ENCODE results near the gene FRMPD4. TPM values are rescaled to one million over a fixed set of nuclear protein-coding genes. Genes with fewer than 3 reads are reported as not detected.

FRMPD4 gene
- total and polyA plus RNA-seq, 10 donors: not detected

DNA sequence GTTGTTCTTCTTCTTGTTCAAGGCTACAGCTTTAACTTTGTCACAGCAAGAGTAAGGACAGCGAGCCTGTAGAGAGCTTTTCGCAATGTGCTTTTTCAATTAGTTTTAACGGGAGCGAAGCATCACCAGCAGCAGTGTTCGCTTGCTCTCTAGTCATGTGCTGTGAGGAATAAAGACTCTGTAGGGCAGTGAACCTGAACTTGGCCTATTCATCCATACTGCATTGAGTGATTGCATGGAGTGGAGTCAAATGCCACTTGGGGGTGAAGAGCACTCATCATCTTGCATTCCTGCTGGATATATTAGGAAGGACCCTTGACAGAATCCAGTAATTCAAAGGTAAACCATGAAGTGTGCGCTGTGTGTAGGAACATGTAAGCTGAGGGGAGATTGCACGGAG, 240.0 kb downstream of the FRMPD4 start:
- Histone ChIP-seq H3K36me3 (no peaks in the 10 kb centered on the region), H3K27ac (no peak overlapping the region), H3K27me3 (replicated peaks in 1 of 7) (peaks cover 0 to 7% (median 0%) of the 10 kb centered on the region in 7 donors), H3K9me3 (no peaks in the 10 kb centered on the region), H3K4me3 (no peak overlapping the region), H3K4me1 (no peaks in the 10 kb centered on the region)
- 81 to 87% (median 86%) methylated on average over 7 of the region's 7 CpGs for WGBS, 5 donors
- TF ChIP-seq POLR2A (IDR thresholded peaks at IDR 0.05) (no peak), POLR2AphosphoS5 (IDR thresholded peaks at IDR 0.05) (no peak)
- TF ChIP-seq, protein P1, sequence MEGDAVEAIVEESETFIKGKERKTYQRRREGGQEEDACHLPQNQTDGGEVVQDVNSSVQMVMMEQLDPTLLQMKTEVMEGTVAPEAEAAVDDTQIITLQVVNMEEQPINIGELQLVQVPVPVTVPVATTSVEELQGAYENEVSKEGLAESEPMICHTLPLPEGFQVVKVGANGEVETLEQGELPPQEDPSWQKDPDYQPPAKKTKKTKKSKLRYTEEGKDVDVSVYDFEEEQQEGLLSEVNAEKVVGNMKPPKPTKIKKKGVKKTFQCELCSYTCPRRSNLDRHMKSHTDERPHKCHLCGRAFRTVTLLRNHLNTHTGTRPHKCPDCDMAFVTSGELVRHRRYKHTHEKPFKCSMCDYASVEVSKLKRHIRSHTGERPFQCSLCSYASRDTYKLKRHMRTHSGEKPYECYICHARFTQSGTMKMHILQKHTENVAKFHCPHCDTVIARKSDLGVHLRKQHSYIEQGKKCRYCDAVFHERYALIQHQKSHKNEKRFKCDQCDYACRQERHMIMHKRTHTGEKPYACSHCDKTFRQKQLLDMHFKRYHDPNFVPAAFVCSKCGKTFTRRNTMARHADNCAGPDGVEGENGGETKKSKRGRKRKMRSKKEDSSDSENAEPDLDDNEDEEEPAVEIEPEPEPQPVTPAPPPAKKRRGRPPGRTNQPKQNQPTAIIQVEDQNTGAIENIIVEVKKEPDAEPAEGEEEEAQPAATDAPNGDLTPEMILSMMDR (IDR thresholded peaks at IDR 0.05 in 8 of 11, conservative IDR thresholded peaks at IDR 0.05 in 3 of 11): no peak
- intact Hi-C loops (cut with DNase I; ENCODE audit: low total_unique reads): no loop called here
- DNase-seq: no peak

DNA sequence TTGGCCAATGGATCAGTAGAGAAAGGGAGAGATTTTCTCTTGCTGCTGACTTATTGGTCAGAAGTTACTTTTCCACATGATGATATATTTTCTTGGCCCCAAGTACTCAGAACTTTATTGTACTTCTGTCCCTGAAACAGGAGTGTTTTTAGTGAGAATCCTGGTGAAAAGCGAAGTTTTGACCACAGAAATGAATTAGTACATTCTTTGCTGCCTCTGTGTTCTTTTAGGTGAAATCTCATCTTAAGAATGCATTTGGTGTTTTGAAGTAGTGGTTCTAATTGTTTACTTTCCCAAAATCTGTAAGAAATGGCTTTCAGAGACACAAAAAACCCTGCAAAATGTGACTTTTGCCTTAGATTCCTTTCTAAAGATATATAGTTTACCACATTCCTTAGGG, 240.4 kb downstream of the FRMPD4 start:
- H3K4me3 ChIP-seq: no peak overlapping the region
- no peak overlapping the region for H3K27ac ChIP-seq
- TF ChIP-seq POLR2A (IDR thresholded peaks at IDR 0.05) (no peak), POLR2AphosphoS5 (IDR thresholded peaks at IDR 0.05) (no peak)
- TF ChIP-seq, protein P1 (IDR thresholded peaks at IDR 0.05 in 8 of 11, conservative IDR thresholded peaks at IDR 0.05 in 3 of 11): no peak
- no peaks in the 10 kb centered on the region for H3K36me3 ChIP-seq
- no peaks in the 10 kb centered on the region for H3K9me3 ChIP-seq
- WGBS, 5 donors: 70 to 90% (median 78%) methylated on average over 1 of the region's 1 CpG
- H3K27me3 ChIP-seq (replicated peaks in 1 of 7): peaks cover 0 to 7% (median 0%) of the 10 kb centered on the region in 7 donors
- no peaks in the 10 kb centered on the region for H3K4me1 ChIP-seq
- no peak for DNase-seq
- intact Hi-C loops (cut with DNase I; ENCODE audit: low total_unique reads): no loop called here

DNA sequence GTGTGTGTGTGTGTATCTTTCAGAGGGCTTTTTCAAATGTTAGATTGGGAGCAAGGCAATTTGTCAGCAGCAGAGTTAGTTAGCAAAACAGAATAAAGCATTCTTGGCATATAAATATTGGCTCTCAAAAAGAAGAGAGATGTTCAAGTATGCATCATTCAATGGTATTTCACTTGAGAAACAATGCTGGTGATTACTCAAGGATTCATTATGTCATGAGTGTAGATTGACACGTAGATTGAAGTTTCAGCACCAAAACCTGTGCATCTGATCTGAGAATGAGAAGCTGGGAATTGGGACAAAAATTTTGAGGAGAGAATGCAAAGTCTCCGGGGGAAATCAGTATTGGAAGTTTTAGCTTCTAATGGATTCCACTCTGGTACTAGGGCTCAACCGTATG, 241.4 kb downstream of the FRMPD4 start:
- peaks cover 0 to 7% (median 0%) of the 10 kb centered on the region in 7 donors for H3K27me3 ChIP-seq (replicated peaks in 1 of 7)
- 66 to 89% (median 80%) methylated on average over 3 of the region's 3 CpGs for WGBS, 5 donors

DNA sequence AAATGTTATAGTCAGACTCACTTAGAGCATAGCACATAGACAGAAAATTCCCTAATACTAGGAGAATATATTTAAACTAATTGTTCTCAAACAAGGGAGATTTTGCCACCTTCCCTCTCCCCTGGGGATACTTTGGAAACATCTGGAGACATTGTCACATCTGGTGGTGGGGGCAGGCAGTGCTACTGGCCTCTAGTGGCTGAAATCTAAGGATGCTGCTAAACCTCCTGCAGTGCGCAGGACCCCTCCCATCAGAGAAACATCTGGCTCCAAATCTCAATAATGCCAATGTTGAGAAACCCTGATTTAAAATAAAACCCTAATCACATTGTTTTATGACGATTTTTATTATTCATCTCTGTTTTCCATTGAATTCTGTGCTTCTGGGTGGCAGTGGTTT, 244.9 kb downstream of the FRMPD4 start:
- no peak for DNase-seq
- H3K27ac ChIP-seq: no peak overlapping the region
- H3K9me3 ChIP-seq: no peaks in the 10 kb centered on the region
- no peaks in the 10 kb centered on the region for H3K4me1 ChIP-seq
- H3K36me3 ChIP-seq: no peaks in the 10 kb centered on the region
- H3K27me3 ChIP-seq (replicated peaks in 1 of 7): peaks cover 0 to 5% (median 0%) of the 10 kb centered on the region in 7 donors
- TF ChIP-seq POLR2AphosphoS5 (IDR thresholded peaks at IDR 0.05) (no peak), POLR2A (IDR thresholded peaks at IDR 0.05) (no peak)
- TF ChIP-seq, protein P1 (IDR thresholded peaks at IDR 0.05 in 8 of 11, conservative IDR thresholded peaks at IDR 0.05 in 3 of 11): no peak
- no peak overlapping the region for H3K4me3 ChIP-seq
- 34 to 50% (median 35%) methylated on average over 2 of the region's 2 CpGs for WGBS, 5 donors
- intact Hi-C loops (cut with DNase I; ENCODE audit: low total_unique reads): no loop called here

More for the DNA sequence above, 241.4 kb downstream of the FRMPD4 start:
- no peak for DNase-seq
- H3K4me3 ChIP-seq: no peak overlapping the region
- H3K36me3 ChIP-seq: no peaks in the 10 kb centered on the region
- intact Hi-C loops (cut with DNase I; ENCODE audit: low total_unique reads): no loop called here
- no peaks in the 10 kb centered on the region for H3K4me1 ChIP-seq
- TF ChIP-seq POLR2A (IDR thresholded peaks at IDR 0.05) (no peak), POLR2AphosphoS5 (IDR thresholded peaks at IDR 0.05) (no peak)
- TF ChIP-seq, protein P1 (IDR thresholded peaks at IDR 0.05 in 8 of 11, conservative IDR thresholded peaks at IDR 0.05 in 3 of 11): no peak
- H3K27ac ChIP-seq: no peak overlapping the region
- no peaks in the 10 kb centered on the region for H3K9me3 ChIP-seq
